ENCODE measurements around the gene SPATA6. TPM values are rescaled to one million over a fixed set of nuclear protein-coding genes. Genes with fewer than 3 reads are reported as not detected.
"Not testable (repeated sequence)": the region's sequence is repeated elsewhere in the genome, so short reads cannot be mapped to it uniquely, and the experiment has no call there.

The SPATA6 gene
- total and polyA plus RNA-seq, 2 donors (not counting 3 experiments of a cell fraction or from before 2014, with no cell fraction given) = 0.79 to 4.9 TPM

DNA sequence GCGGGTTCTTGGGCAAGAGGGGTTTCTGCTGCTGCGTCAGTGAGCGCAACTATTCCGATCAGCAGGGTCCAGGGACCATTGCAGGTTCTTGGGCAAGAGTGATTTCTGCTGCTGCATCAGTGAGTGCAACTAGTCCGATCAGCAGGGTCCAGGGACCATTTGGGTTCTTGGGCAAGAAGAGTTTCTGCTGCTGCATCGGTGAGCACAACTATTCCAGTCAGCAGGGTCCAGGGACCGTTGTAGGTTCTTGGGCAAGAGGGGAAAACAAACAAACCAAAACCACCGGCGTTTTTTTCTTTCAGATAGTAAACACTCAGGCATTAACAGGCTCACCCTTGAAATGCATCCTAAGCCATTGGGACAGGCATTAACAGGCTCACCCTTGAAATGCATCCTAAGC is 32.6 kb downstream of the SPATA6 start:
- no peak overlapping the region for H3K4me3 ChIP-seq (replicated peaks in 1 of 3; ENCODE audit: insufficient read depth in 1 of 3, low read depth in 1 of 3, low read length in 3 of 3)
- no peaks in the 10 kb centered on the region for H3K27me3 ChIP-seq (ENCODE audit: control insufficient read depth in 2 of 2, insufficient read depth in 2 of 2, low read length in 2 of 2)
- FAIRE-seq (no peak), DNase-seq (ENCODE audit: low read depth, low spot score) (no peak)
- H2AFZ ChIP-seq (ENCODE audit: low read depth, low read length) = no peak overlapping the region
- BruUV-seq (replicated peaks) = no TSS peak
- no peaks in the 10 kb centered on the region for H3K9me1 ChIP-seq (replicated peaks; ENCODE audit: control insufficient read depth, extremely low read depth, insufficient read depth, low read length)
- TF ChIP-seq, protein P1, sequence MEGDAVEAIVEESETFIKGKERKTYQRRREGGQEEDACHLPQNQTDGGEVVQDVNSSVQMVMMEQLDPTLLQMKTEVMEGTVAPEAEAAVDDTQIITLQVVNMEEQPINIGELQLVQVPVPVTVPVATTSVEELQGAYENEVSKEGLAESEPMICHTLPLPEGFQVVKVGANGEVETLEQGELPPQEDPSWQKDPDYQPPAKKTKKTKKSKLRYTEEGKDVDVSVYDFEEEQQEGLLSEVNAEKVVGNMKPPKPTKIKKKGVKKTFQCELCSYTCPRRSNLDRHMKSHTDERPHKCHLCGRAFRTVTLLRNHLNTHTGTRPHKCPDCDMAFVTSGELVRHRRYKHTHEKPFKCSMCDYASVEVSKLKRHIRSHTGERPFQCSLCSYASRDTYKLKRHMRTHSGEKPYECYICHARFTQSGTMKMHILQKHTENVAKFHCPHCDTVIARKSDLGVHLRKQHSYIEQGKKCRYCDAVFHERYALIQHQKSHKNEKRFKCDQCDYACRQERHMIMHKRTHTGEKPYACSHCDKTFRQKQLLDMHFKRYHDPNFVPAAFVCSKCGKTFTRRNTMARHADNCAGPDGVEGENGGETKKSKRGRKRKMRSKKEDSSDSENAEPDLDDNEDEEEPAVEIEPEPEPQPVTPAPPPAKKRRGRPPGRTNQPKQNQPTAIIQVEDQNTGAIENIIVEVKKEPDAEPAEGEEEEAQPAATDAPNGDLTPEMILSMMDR (IDR thresholded peaks at IDR 0.05; ENCODE audit: extremely low read depth in 1 of 2, insufficient read depth in 1 of 2, low read depth in 1 of 2, low read length in 2 of 2) = no peak
- TF ChIP-seq, protein P2, sequence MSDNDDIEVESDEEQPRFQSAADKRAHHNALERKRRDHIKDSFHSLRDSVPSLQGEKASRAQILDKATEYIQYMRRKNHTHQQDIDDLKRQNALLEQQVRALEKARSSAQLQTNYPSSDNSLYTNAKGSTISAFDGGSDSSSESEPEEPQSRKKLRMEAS (IDR thresholded peaks at IDR 0.05; ENCODE audit: insufficient read depth, insufficient read length) = no peak
- no peak for TF ChIP-seq EZH2 (IDR thresholded peaks at IDR 0.05; ENCODE audit: borderline replicate concordance, low read depth, low read length, severe bottlenecking)
- no peak for TF ChIP-seq POLR2AphosphoS5 (IDR thresholded peaks at IDR 0.05; ENCODE audit: insufficient read depth, low read depth, low read length)
- TF ChIP-seq MYC (IDR thresholded peaks at IDR 0.05; ENCODE audit: low read depth, low read length) = no peak
- TF ChIP-seq JUN (IDR thresholded peaks at IDR 0.05; ENCODE audit: borderline replicate concordance, insufficient read depth, insufficient read length, low read depth) = no peak
- TF ChIP-seq GATA2 (IDR thresholded peaks at IDR 0.05; ENCODE audit: insufficient read depth, insufficient read length, low read depth, low read length) = no peak
- no peaks in the 10 kb centered on the region for H3K9me3 ChIP-seq (replicated peaks; ENCODE audit: control insufficient read depth, insufficient read depth, low read length)
- ChIA-PET CTCF (no interaction called here), POLR2A (no interaction called here)
- H4K20me1 ChIP-seq (replicated peaks; ENCODE audit: control insufficient read depth, extremely low read depth, insufficient read depth, low read length) = no peaks in the 10 kb centered on the region
- no peaks in the 10 kb centered on the region for H3K4me1 ChIP-seq (ENCODE audit: control insufficient read depth, extremely low read depth, insufficient read depth, low read length)
- no peaks in the 10 kb centered on the region for H3K79me2 ChIP-seq (ENCODE audit: control insufficient read depth, insufficient read depth, low read length)
- H3K36me3 ChIP-seq (ENCODE audit: control insufficient read depth in 2 of 2, extremely low read depth in 1 of 2, insufficient read depth in 2 of 2, low read length in 2 of 2) = no peaks in the 10 kb centered on the region
- no peak overlapping the region for H3K4me2 ChIP-seq (ENCODE audit: insufficient read depth, low read length)
- intact Hi-C loops (cut with micrococcal nuclease) (no loop called here), dilution Hi-C loops (cut with MboI; ENCODE audit: extremely low pct_ligation_motif_present, low sequenced_read_pairs) (no loop called here)
- H3K9ac ChIP-seq (replicated peaks; ENCODE audit: extremely low read depth, insufficient read depth, low read length) = no peak overlapping the region
- no peak overlapping the region for H3K27ac ChIP-seq (ENCODE audit: insufficient read depth, low read depth, low read length)

DNA sequence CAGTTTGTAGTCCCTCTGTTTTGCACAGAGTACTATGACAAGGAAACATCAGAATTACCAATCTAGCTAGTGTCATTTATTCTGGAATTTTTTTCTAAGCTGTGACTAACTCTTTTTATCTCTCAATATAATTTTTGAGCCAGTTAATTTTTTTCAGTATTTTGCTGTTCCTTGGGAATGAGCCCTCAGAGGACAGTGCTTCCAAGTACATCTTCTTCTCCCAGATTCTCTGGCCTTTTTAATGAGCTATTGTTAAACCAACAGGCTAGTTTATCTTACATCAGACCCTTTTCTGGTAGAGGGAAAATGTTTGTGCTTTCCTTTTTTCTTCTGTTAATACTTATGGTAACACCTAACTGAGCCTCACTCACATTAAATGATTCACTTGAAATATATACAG is 34.6 kb downstream of the SPATA6 start:
- BruUV-seq (replicated peaks); POLR2A ChIA-PET; H3K9me1 ChIP-seq (replicated peaks; ENCODE audit: control insufficient read depth, extremely low read depth, insufficient read depth, low read length); H3K4me3 ChIP-seq (replicated peaks in 1 of 3; ENCODE audit: insufficient read depth in 1 of 3, low read depth in 1 of 3, low read length in 3 of 3); H3K4me2 ChIP-seq (ENCODE audit: insufficient read depth, low read length); H2AFZ ChIP-seq (ENCODE audit: low read depth, low read length); H3K36me3 ChIP-seq (ENCODE audit: control insufficient read depth in 2 of 2, extremely low read depth in 1 of 2, insufficient read depth in 2 of 2, low read length in 2 of 2); H3K9me3 ChIP-seq (replicated peaks; ENCODE audit: control insufficient read depth, insufficient read depth, low read length); H3K27me3 ChIP-seq (ENCODE audit: control insufficient read depth in 2 of 2, insufficient read depth in 2 of 2, low read length in 2 of 2); DNase-seq (ENCODE audit: low read depth, low spot score); intact Hi-C loops (cut with micrococcal nuclease); H4K20me1 ChIP-seq (replicated peaks; ENCODE audit: control insufficient read depth, extremely low read depth, insufficient read depth, low read length); H3K9ac ChIP-seq (replicated peaks; ENCODE audit: extremely low read depth, insufficient read depth, low read length); dilution Hi-C loops (cut with MboI; ENCODE audit: extremely low pct_ligation_motif_present, low sequenced_read_pairs); FAIRE-seq; H3K79me2 ChIP-seq (ENCODE audit: control insufficient read depth, insufficient read depth, low read length); H3K27ac ChIP-seq (ENCODE audit: insufficient read depth, low read depth, low read length); H3K4me1 ChIP-seq (ENCODE audit: control insufficient read depth, extremely low read depth, insufficient read depth, low read length): not testable (repeated sequence)
- CTCF ChIA-PET = interaction anchor here (1.2 kb wide), 1 partner anchor 13 kb away, joined by 3 read pairs; no protein-coding TSS in a partner anchor

DNA sequence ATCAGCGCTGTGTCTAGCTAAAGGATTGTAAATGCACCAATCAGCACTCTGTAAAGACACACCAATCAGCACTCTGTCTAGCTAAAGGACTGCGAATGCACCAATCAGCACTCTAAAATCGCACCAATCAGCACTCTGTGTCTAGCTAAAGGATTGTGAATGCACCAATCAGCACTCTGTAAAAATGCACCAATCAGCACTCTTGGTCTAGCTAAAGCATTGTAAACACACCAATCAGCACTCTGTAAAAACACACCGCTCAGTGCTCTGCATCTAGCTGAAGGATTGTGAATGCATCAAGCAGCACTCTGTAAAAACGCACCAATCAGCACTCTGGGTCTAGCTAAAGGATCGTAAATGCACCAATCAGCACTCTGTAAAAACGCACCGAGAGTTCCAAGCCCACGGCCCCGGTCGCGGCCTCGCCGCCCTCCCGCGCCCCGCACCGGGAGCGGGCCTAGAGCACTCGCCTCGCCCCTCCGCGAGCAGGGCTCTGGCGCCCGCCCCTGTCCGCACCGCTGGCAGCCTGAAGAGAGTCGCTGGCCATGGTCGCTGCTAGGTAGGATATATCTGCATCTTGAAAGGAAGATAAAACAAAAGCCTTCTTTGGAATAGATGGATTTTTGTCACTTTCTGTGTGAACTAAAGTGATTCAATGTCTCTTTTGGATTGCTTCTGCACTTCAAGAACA is 36.5 kb downstream of the SPATA6 start:
- H3K9me1 ChIP-seq (replicated peaks; ENCODE audit: control insufficient read depth, extremely low read depth, insufficient read depth, low read length); H3K4me2 ChIP-seq (ENCODE audit: insufficient read depth, low read length); H4K20me1 ChIP-seq (replicated peaks; ENCODE audit: control insufficient read depth, extremely low read depth, insufficient read depth, low read length); H2AFZ ChIP-seq (ENCODE audit: low read depth, low read length); H3K9ac ChIP-seq (replicated peaks; ENCODE audit: extremely low read depth, insufficient read depth, low read length); H3K79me2 ChIP-seq (ENCODE audit: control insufficient read depth, insufficient read depth, low read length); dilution Hi-C loops (cut with MboI; ENCODE audit: extremely low pct_ligation_motif_present, low sequenced_read_pairs); FAIRE-seq; BruUV-seq (replicated peaks); H3K4me3 ChIP-seq (replicated peaks in 1 of 3; ENCODE audit: insufficient read depth in 1 of 3, low read depth in 1 of 3, low read length in 3 of 3); H3K27ac ChIP-seq (ENCODE audit: insufficient read depth, low read depth, low read length); POLR2A ChIA-PET; H3K9me3 ChIP-seq (replicated peaks; ENCODE audit: control insufficient read depth, insufficient read depth, low read length); H3K36me3 ChIP-seq (ENCODE audit: control insufficient read depth in 2 of 2, extremely low read depth in 1 of 2, insufficient read depth in 2 of 2, low read length in 2 of 2); H3K27me3 ChIP-seq (ENCODE audit: control insufficient read depth in 2 of 2, insufficient read depth in 2 of 2, low read length in 2 of 2); DNase-seq (ENCODE audit: low read depth, low spot score); CTCF ChIA-PET; H3K4me1 ChIP-seq (ENCODE audit: control insufficient read depth, extremely low read depth, insufficient read depth, low read length); intact Hi-C loops (cut with micrococcal nuclease): not testable (repeated sequence)
